Cardiac muscle cell (in vitro differentiated cells and primary cell): ENCODE measurements around the gene STAT5A. TPM values are rescaled to one million over a fixed set of nuclear protein-coding genes. Genes with fewer than 3 reads are reported as not detected.

Source experiments
- DNase-seq, 2 donors: peaks; one replicate each; pipeline versions ENCODE4 v3.0.0 to v3.0.0-alpha.2; 2010 to 2017; ENCODE audit warnings: low read depth in 1 of 2, low spot score in 1 of 2
- H3K27ac ChIP-seq: fragments of 200-600 bp; sonication (generic); 2 replicates; pipeline ENCODE4 v1.5.1; 2016
- H3K27me3 ChIP-seq: fragments of 200-600 bp; sonication (generic); 2 replicates; pipeline ENCODE4 v1.6.0; 2016; ENCODE audit warnings: control low read depth
- H3K36me3 ChIP-seq: fragments of 200-600 bp; sonication (generic); 2 replicates; pipeline ENCODE4 v1.5.1; 2016; ENCODE audit warnings: control low read depth
- H3K4me1 ChIP-seq: fragments of 200-600 bp; sonication (generic); 2 replicates; pipeline ENCODE4 v1.8.1; 2017; ENCODE audit warnings: low read depth, mild to moderate bottlenecking, mixed run types
- H3K4me3 ChIP-seq: fragments of 200-600 bp; sonication (generic); 2 replicates; pipeline ENCODE4 v1.5.1; 2016; ENCODE audit warnings: mild to moderate bottlenecking
- H3K9me3 ChIP-seq: fragments of 200-600 bp; sonication (generic); 2 replicates; pipeline ENCODE4 v1.5.1; 2017; ENCODE audit warnings: low read depth, mild to moderate bottlenecking, control low read depth
- polyA plus RNA-seq: library from polyadenylated mRNA; unstranded; fragments of >200 nt; fragmentation: Nextera tagmentation; extraction: Ambion mirVana; gene quantifications from 2 replicates; pipeline ENCODE4 v1.2.1, GENCODE V29; 2016
- total RNA-seq: library from RNA; depleted of rRNA; stranded (reverse); fragments of >200 nt; gene quantifications from 2 replicates; pipeline ENCODE4 v1.2.3, GENCODE V29; 2016
- TF ChIP-seq, protein P1 (sequence below): IDR thresholded peaks from 2 replicates; pipeline ENCODE4 v1.5.1; 2012; ENCODE audit warnings: low read depth, mild to moderate bottlenecking, low read length

The STAT5A gene
- total and polyA plus RNA-seq, 2 experiments from 2014 or later: 8.2 to 12.2 TPM

DNA sequence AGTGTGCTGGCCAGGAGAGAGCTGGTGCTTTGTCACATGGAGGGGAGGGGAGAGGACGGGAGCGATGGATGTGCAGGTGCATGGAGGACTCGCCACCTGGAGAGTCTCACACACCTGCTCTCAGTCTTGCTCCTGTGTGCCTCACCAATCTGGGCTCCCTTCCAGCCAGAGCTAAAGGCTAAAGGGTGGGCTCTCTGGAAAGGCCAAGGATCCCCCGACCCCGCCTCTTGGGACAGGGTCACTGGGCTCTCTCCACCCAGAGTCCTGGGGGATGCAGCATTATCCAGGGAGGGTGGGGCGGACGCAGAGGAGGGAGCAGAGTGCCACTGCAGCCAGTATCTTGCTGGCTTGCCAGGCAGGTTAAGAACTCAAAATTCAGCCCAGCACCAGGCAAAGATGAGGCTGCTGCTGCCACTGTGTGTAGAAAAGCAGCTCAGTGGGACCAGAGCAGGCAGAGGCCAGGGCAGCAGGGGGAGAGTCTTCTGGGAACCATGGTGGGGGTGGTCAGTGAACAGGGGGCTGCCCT, 6.7 kb upstream of the STAT5A start:
- no peaks in the 10 kb centered on the region for H3K36me3 ChIP-seq
- no peak overlapping the region for H3K27ac ChIP-seq
- peaks cover 6% of the 10 kb centered on the region for H3K4me1 ChIP-seq
- no peak for DNase-seq
- TF ChIP-seq, protein P1, sequence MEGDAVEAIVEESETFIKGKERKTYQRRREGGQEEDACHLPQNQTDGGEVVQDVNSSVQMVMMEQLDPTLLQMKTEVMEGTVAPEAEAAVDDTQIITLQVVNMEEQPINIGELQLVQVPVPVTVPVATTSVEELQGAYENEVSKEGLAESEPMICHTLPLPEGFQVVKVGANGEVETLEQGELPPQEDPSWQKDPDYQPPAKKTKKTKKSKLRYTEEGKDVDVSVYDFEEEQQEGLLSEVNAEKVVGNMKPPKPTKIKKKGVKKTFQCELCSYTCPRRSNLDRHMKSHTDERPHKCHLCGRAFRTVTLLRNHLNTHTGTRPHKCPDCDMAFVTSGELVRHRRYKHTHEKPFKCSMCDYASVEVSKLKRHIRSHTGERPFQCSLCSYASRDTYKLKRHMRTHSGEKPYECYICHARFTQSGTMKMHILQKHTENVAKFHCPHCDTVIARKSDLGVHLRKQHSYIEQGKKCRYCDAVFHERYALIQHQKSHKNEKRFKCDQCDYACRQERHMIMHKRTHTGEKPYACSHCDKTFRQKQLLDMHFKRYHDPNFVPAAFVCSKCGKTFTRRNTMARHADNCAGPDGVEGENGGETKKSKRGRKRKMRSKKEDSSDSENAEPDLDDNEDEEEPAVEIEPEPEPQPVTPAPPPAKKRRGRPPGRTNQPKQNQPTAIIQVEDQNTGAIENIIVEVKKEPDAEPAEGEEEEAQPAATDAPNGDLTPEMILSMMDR: no peak
- H3K27me3 ChIP-seq: peaks cover 3% of the 10 kb centered on the region
- no peaks in the 10 kb centered on the region for H3K9me3 ChIP-seq
- H3K4me3 ChIP-seq: no peak overlapping the region

- Histone ChIP-seq H3K4me1 (no peaks in the 10 kb centered on the region), H3K9me3 (no peaks in the 10 kb centered on the region), H3K36me3 (no peaks in the 10 kb centered on the region), H3K27me3 (peaks cover 13% of the 10 kb centered on the region), H3K27ac (no peak overlapping the region), H3K4me3 (no peak overlapping the region)
- TF ChIP-seq, protein P1: no peak
- no peak for DNase-seq
These were observed 5.7 kb upstream of the STAT5A start for GRCh38 chr17:42282478-42283080.

DNA sequence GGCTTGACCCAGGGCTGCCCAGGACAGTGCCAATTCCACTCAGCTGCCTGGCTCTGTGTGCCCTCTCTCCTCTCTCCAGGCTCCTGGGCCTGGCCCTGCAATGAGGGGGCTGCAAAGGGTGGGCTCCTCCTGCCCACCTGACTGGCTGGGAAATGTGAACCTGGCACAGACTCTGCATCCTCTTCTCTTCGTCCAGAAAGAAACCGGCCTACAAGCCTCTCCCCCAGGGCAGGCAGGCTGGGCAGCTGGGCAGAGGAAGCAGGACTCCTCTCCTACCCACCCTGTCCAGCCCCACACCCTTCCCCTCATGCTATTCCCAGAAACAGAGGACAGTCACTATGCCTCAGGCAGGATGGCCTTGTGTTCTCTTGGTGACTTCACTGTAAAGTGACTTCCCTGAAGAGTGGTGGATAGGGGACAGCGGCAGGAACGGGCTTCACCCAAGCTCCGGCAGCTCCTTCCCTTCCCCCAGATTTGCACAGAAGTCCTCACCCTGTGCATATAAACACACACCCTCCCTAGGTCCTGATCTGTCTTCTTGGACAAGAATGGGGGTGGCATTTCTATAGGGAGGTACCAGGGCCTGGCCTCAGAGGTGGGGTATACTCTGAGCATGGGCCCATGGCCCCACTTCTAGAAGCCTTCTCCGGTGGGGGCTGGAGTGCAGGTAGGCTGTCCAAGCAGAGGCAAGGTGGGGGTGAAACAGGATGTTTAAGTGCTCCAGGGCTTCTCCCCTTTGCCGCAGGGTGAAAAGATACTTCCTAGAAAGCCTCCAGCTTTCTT, 4.9 kb upstream of the STAT5A start:
- no peaks in the 10 kb centered on the region for H3K36me3 ChIP-seq
- TF ChIP-seq, protein P1: no peak
- no peaks in the 10 kb centered on the region for H3K4me1 ChIP-seq
- H3K9me3 ChIP-seq: no peaks in the 10 kb centered on the region
- H3K27ac ChIP-seq: no peak overlapping the region
- DNase-seq: no peak
- H3K4me3 ChIP-seq: no peak overlapping the region
- peaks cover 20% of the 10 kb centered on the region for H3K27me3 ChIP-seq

- H3K4me3 ChIP-seq: no peak overlapping the region
- DNase-seq: no peak
- no peaks in the 10 kb centered on the region for H3K9me3 ChIP-seq
- H3K36me3 ChIP-seq: no peaks in the 10 kb centered on the region
- H3K27me3 ChIP-seq: peaks cover 26% of the 10 kb centered on the region
- TF ChIP-seq, protein P1: no peak
- H3K4me1 ChIP-seq: no peaks in the 10 kb centered on the region
- H3K27ac ChIP-seq: no peak overlapping the region
These were observed 4.3 kb upstream of the STAT5A start for GRCh38 chr17:42284024-42284369.

GRCh38 chr17:42284566-42284965, 3.7 kb upstream of the STAT5A start:
- Histone ChIP-seq H3K27ac (no peak overlapping the region), H3K9me3 (no peaks in the 10 kb centered on the region), H3K4me3 (no peak overlapping the region), H3K36me3 (no peaks in the 10 kb centered on the region), H3K27me3 (peaks cover 31% of the 10 kb centered on the region), H3K4me1 (no peaks in the 10 kb centered on the region)
- DNase-seq: no peak
- TF ChIP-seq, protein P1: no peak
